Brain microvascular endothelial cell (primary cell): ENCODE results near the gene TPPP.
"Not testable (repeated sequence)": the region's sequence is repeated elsewhere in the genome, so short reads cannot be mapped to it uniquely, and the experiment has no call there.

Source experiments
- DNase-seq: peaks from one replicate; pipeline ENCODE4 v3.0.0-alpha.2; 2020
- H3K27ac ChIP-seq: fragments of 250-450 bp; sonication (Bioruptor Pico); 2 replicates; pipeline ENCODE4 v1.5.1; 2020; ENCODE audit warnings: mild to moderate bottlenecking, moderate library complexity
- H3K27me3 ChIP-seq: fragments of 250-450 bp; sonication (Bioruptor Pico); replicated peaks from 2 replicates; pipeline ENCODE4 v1.5.1; 2020; ENCODE audit warnings: mild to moderate bottlenecking
- H3K36me3 ChIP-seq: fragments of 250-450 bp; sonication (Bioruptor Pico); replicated peaks from 2 replicates; pipeline ENCODE4 v1.5.1; 2020; ENCODE audit warnings: mild to moderate bottlenecking
- H3K4me3 ChIP-seq: 2 replicates; pipeline ENCODE4 v1.5.1; 2011; ENCODE audit warnings: low read depth, mild to moderate bottlenecking, control low read depth, low read length, moderate library complexity
- CTCF ChIP-seq: IDR thresholded peaks from 2 replicates; pipeline ENCODE4 v1.5.1; 2011; ENCODE audit warnings: low read depth, mild to moderate bottlenecking, moderate library complexity, low read length, control low read depth, inconsistent platforms; ENCODE audit errors: missing control alignments
- in situ Hi-C: cut with HindIII; loops from 2 replicates; pipeline ENCODE4 v1.10.0; 2017; ENCODE audit warnings: low sequenced_read_pairs, low pct_ligation_motif_present

The TPPP gene

GRCh38 chr5:637581-638450 is 55.3 kb downstream of the TPPP start:
- no peaks in the 10 kb centered on the region for H3K27me3 ChIP-seq
- in situ Hi-C loops, result no loop called here
- no peak overlapping the region for H3K4me3 ChIP-seq

GRCh38 chr5:636951-637350 is 56.2 kb downstream of the TPPP start:
- H3K27ac ChIP-seq, result no peak overlapping the region
- H3K27me3 ChIP-seq, result no peaks in the 10 kb centered on the region
- H3K36me3 ChIP-seq, result peaks cover 9% of the 10 kb centered on the region
- no peak overlapping the region for H3K4me3 ChIP-seq
- in situ Hi-C loops, result no loop called here
- TF ChIP-seq CTCF, result no peak
- DNase-seq, result no peak

More at GRCh38 chr5:637581-638450, 55.3 kb downstream of the TPPP start:
- no peak for DNase-seq
- H3K27ac ChIP-seq, result no peak overlapping the region
- TF ChIP-seq CTCF, result no peak
- peaks cover 9% of the 10 kb centered on the region for H3K36me3 ChIP-seq

GRCh38 chr5:635306-636055 is 57.7 kb downstream of the TPPP start:
- DNase-seq, result no peak
- H3K27ac ChIP-seq, result no peak overlapping the region
- in situ Hi-C loops, result no loop called here
- no peaks in the 10 kb centered on the region for H3K27me3 ChIP-seq
- no peak for TF ChIP-seq CTCF
- H3K36me3 ChIP-seq, result peaks cover 6% of the 10 kb centered on the region
- no peak overlapping the region for H3K4me3 ChIP-seq

- no peak for TF ChIP-seq CTCF
- no peak overlapping the region for H3K4me3 ChIP-seq
- in situ Hi-C loops, result no loop called here
- peaks cover 5% of the 10 kb centered on the region for H3K36me3 ChIP-seq
- no peak for DNase-seq
- H3K27me3 ChIP-seq, result no peaks in the 10 kb centered on the region
- no peak overlapping the region for H3K27ac ChIP-seq
Measured at GRCh38 chr5:634191-634590, 59.0 kb downstream of the TPPP start.

- Histone ChIP-seq H3K4me3 (no peak overlapping the region), H3K27ac (no peak overlapping the region), H3K27me3 (no peaks in the 10 kb centered on the region), H3K36me3 (peaks cover 5% of the 10 kb centered on the region)
- in situ Hi-C loops, result no loop called here
- no peak for TF ChIP-seq CTCF
- peak; percentile 35 for DNase-seq
Measured at GRCh38 chr5:633501-633955, 59.6 kb downstream of the TPPP start.

- H3K4me3 ChIP-seq, H3K27me3 ChIP-seq, H3K27ac ChIP-seq, in situ Hi-C loops, H3K36me3 ChIP-seq, DNase-seq: not testable (repeated sequence)
Measured at GRCh38 chr5:628351-629205, 64.6 kb downstream of the TPPP start.
